Effector CD4-positive, alpha-beta T cell (primary cell): ENCODE data around the gene FBXW8.

ENCODE experiments used
- DNase-seq: peaks from one replicate; pipeline ENCODE4 v3.0.0-alpha.2; 2020

FBXW8 gene

GRCh38 chr12:116887244-116887643 lies 23.5 kb upstream of the FBXW8 start:
- no peak for DNase-seq

GRCh38 chr12:116887897-116888296 lies 22.9 kb upstream of the FBXW8 start:
- DNase-seq = no peak

DNA sequence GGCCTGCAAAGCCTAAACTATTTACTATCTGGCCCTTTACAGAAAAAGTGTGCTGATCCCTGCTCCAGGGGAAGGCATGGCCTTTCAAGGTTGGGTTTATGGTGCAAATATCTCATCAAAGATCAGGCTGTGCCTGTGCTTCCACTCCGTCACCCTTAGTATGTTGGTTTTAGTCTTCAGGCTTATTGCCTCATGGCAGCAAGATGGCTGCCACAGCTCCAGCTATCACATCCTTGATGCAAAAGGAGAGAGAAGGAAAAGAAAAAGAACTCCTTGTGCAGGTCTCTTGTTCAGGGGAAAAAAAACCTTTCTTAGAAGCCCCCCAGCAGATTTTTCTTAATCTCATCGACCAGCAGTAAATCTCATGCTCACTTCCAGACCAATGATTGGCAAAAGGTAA lies 20.4 kb upstream of the FBXW8 start:
- no peak for DNase-seq

GRCh38 chr12:116891019-116891418 lies 19.7 kb upstream of the FBXW8 start:
- DNase-seq = no peak

DNA sequence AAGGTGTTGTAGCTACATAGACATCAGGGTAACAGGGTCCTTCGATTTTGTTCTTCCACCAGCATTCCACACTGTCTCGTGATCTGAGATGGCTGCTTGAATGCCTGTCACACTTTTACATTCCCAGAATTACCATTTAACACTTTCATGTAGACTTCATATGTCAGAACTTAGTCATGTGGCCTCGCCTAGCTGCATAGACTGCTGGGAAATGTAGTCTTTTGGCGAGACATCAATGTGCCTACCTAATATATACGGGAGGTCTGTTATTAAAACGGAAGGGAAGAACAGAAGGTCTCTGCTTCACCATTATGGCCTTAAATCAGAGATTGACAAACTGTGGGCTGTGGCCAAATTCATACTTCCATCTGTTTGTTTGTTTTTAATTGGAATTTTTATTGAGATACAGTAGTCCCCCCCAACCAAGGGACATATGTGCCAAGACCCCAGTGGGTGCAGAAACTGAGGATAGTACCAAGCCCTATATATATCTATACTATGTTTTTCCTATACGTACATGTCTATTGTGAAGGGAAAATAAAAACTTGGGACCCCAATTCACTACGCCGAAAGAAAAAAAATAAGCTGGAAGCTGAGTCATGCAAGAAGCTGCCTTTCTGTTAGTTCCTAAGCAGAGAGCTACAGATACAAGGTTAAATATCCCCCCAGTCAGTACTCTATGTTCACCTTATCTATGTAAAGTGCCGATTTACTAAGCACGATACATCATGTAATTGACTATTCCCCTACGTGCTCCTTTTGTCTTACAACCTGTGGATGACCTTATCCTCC lies 18.2 kb upstream of the FBXW8 start:
- no peak for DNase-seq

DNA sequence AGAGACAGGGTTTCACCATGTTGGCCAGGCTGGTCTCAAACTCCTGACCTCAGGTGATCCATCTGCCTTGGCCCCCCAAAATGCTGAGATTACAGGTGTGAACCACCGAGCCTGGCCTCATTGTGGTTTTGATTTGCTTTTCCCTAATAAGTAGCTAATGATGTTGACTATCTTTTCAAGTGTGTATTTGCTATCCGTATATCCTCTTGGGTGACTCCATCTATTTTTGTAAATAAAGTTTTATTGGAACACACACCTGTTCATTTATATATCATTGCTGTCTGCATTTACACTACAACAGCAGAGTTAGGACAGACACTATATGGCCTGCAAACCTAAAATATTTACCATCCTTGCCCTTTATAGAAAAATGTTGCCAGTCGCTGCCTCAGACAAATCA lies 15.8 kb upstream of the FBXW8 start:
- DNase-seq = no peak

DNA sequence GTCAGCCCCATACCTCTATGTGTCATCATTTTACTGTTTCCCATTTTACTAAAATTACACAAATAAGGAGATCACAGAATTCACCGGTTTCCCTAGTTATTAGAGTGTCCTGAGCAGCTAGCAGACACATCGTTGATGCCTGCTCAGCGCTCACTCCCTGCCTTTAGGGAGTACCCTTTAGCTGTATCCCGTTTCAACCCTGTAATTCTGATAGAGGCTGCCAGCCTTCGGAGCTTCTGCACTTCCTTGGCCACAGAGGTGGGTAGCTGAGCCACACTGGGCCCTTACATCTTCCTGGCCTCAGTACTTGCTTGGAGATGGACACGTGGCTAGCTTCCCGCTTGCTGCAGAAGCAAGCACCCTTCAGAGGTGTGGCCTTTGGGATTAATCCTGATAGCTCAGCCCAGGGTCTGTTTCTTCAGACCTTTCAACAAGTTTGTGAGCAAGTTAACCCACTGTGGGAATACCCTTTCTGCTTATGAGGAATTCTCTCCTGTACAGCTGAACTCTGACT lies 14.3 kb upstream of the FBXW8 start:
- DNase-seq = no peak

GRCh38 chr12:116897476-116897875 lies 13.3 kb upstream of the FBXW8 start:
- no peak for DNase-seq

- DNase-seq = no peak
Observed at GRCh38 chr12:116898669-116899068, 12.1 kb upstream of the FBXW8 start.

DNA sequence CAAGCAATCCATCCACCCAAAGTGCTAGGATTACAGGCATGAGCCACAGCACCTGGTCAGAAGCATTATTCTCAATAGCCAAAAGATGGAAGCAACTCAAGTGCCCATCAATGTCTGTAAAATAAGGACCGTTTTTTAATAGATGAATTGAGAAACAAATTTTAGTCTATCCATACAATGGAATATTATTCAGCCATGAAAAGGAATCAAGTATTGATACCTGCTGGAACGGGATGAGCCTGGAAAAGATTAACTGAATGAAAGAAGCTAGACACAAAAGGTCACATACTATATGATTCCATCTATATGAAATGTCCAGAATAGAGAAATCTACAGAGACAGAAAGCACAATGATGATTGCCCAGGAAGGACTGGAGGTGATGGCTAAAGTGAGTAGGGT lies 9.1 kb upstream of the FBXW8 start:
- no peak for DNase-seq

DNA sequence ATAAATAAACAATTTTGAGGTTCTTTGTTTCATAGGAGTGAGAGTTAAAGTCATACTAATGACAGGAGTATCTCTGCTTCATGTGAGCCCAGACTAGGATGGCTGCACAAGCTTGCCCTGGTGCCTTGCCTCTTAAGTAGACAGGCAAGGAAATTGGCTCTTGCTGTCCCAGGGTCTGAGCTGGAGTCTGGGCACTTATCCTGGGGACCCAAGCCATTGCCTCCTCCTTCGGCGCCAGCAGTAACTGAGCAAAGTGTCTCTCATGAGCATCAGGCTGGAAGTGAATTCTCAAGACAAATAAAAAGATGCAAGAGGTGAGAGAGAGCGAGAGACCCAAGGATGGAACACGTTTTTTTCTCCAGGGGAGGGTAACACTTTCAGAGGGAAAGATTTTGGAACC lies 6.9 kb upstream of the FBXW8 start:
- DNase-seq = no peak

- DNase-seq = no peak
Observed at GRCh38 chr12:116906285-116906684, 4.5 kb upstream of the FBXW8 start.

GRCh38 chr12:116910280-116910644 lies 488 bp upstream of the FBXW8 start:
- DNase-seq = no peak

- no peak for DNase-seq
Observed at GRCh38 chr12:116915326-116915725, 4.6 kb downstream of the FBXW8 start.

GRCh38 chr12:116916122-116916521 lies 5.4 kb downstream of the FBXW8 start:
- no peak for DNase-seq

GRCh38 chr12:116916714-116917114 lies 6.0 kb downstream of the FBXW8 start:
- no peak for DNase-seq

DNA sequence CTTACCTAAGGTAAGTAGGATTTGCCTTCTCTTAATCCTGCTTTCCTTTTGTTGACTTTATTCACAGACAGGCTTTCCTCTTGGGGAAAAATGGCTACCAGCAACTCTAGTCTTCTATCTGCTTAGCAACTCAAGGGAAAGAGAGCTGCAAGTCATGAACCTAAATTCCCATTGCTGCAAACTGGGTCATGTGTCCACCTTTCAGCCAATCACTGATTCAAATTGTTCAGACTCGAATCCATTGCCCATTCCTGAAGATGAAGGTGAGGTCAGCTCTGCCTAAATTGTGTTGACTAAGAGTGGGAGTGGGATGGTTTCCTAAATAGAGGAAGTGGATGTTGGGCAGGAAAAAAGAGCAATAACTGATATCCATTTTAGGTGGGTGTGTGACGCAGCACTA lies 7.7 kb downstream of the FBXW8 start:
- no peak for DNase-seq

DNA sequence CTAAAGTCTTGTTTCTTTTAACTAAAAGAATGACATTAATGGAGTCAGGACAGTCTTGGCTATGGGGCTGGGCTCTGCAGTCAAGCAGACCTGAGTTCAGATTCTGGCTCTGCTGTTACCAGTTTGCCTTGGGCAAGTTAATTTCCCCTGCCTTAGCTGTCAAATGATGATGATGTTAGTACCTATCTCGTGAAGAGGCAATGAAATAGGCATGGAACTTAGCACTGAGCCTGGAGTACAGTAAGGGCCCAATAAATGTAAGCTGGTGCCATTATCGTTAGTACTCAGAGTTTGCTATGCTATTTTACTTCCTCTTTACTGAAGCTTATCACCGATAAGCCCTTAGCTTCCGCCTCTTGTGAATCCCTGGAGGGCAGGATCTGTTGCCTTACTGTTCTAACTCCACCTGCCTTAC lies 8.5 kb downstream of the FBXW8 start:
- no peak for DNase-seq

- no peak for DNase-seq
Observed at GRCh38 chr12:116919706-116920485, 9.1 kb downstream of the FBXW8 start.

- no peak for DNase-seq
Observed at GRCh38 chr12:116920939-116921338, 10.2 kb downstream of the FBXW8 start.

DNA sequence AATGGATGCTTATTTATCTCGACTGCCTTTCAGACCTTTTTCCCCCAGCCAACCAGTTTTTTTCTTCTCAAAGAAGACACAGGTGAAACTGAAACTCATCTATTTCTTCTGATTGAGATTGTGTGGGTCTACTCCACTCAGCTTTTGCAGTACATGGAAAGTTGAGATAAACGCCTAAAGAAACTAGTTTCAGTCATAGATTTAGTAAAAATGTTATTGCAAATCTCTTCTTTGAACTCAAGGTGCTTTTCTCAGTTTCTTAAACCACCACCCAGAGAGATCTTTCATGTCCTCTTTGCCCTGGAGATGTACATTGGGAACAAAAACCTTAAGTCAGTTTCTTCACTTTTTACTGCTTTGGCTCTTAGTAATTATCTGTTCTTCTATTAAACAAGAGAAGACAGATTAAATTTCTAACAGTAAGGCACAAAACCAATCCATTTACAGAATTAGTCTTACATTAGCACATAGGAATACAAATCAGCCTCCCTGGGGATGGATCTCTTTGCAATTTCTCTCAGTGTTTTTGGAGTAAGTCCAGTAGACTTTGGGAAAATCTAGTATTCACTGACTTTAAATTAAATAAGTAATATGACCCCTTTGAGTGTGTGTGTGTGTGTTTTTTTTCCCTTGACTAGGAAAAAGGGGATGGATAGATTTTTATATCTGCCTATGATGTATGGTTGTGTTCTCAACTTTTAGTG lies 11.6 kb downstream of the FBXW8 start:
- no peak for DNase-seq

- peak; percentile 48 for DNase-seq
Observed at GRCh38 chr12:116924558-116925453, 14.1 kb downstream of the FBXW8 start.
